NCI-H1436 treated with DMSO at 0.1 percent for 48 hours (cell line): ENCODE data around the gene ONECUT2.
"Not testable (repeated sequence)": the region's sequence is repeated elsewhere in the genome, so short reads cannot be mapped to it uniquely, and the experiment has no call there.

Source experiments
- DNase-seq: peaks from one replicate; lab custom pipeline; 2025; lab: John Stamatoyannopoulos, UW

The ONECUT2 gene

GRCh38 chr18:57434536-57435494 lies at the start of gene ONECUT2:
Gene ONECUT2, plus strand, starts transcription at chr18:57435374. Its CDS starts 343 bp downstream, at chr18:57435717.
- peak; percentile 84 for DNase-seq

GRCh38 chr18:57389271-57389670 lies 45.9 kb upstream of the ONECUT2 start:
- DNase-seq, result no peak

- DNase-seq, result no peak
Observed at GRCh38 chr18:57390044-57390443, 45.1 kb upstream of the ONECUT2 start.

- not testable (repeated sequence) for DNase-seq
Observed at GRCh38 chr18:57394749-57395148, 40.4 kb upstream of the ONECUT2 start.

GRCh38 chr18:57396831-57397230 lies 38.3 kb upstream of the ONECUT2 start:
- not testable (repeated sequence) for DNase-seq

- DNase-seq, result no peak
Observed at GRCh38 chr18:57397440-57398132, 37.6 kb upstream of the ONECUT2 start.

GRCh38 chr18:57404345-57404744 lies 30.8 kb upstream of the ONECUT2 start:
- no peak for DNase-seq

- DNase-seq, result no peak
Observed at GRCh38 chr18:57409650-57410049, 25.5 kb upstream of the ONECUT2 start.

- DNase-seq, result no peak
Observed at GRCh38 chr18:57410749-57411148, 24.4 kb upstream of the ONECUT2 start.

- DNase-seq, result no peak
Observed at GRCh38 chr18:57416542-57416941, 18.6 kb upstream of the ONECUT2 start.

GRCh38 chr18:57422313-57422872 lies 12.8 kb upstream of the ONECUT2 start:
- DNase-seq, result no peak

- DNase-seq, result no peak
Observed at GRCh38 chr18:57423821-57424220, 11.4 kb upstream of the ONECUT2 start.

- no peak for DNase-seq
Observed at GRCh38 chr18:57425096-57425495, 10.1 kb upstream of the ONECUT2 start.

- DNase-seq, result no peak
Observed at GRCh38 chr18:57426187-57426586, 9.0 kb upstream of the ONECUT2 start.

GRCh38 chr18:57427429-57428201 lies 7.6 kb upstream of the ONECUT2 start:
- DNase-seq, result no peak

- no peak for DNase-seq
Observed at GRCh38 chr18:57428221-57429150, 6.7 kb upstream of the ONECUT2 start.

- DNase-seq, result no peak
Observed at GRCh38 chr18:57429167-57430078, 5.8 kb upstream of the ONECUT2 start.

GRCh38 chr18:57430079-57431001 lies 4.8 kb upstream of the ONECUT2 start:
- DNase-seq, result no peak

GRCh38 chr18:57431002-57431382 lies 4.2 kb upstream of the ONECUT2 start:
- DNase-seq, result no peak
